Heart left ventricle (tissue), 13 donors: Measurements from ENCODE around the gene TMEM80.

ENCODE experiments used
- CTCF ChIP-seq, 12 donors: fragments of 200-600 bp; sonication (generic) in 4 of 12; IDR thresholded peaks; one replicate each; pipeline versions ENCODE4 v1.5.0 to v1.8.0; 2018 to 2022; ENCODE audit warnings: antibody characterized with exemption in 12 of 12, mild to moderate bottlenecking in 5 of 12
- POLR2A ChIP-seq, 2 donors: fragments of 450-650 bp; IDR thresholded peaks; one replicate each; pipeline ENCODE4 v1.6.1; 2017; ENCODE audit warnings: antibody characterized with exemption in 2 of 2, mild to moderate bottlenecking in 2 of 2, moderate library complexity in 2 of 2
- donor health status: ischemic (EF 13 %, LVEDD 7.1; RV severe dilation, severe dysfunction).
- donor health status: DM: no; HTN: yes; CAD: no.
- donor health status: DM: no; HTN: no; CAD: no.
- donor health status: ischemic (EF 25% LVEDD 6.9; RV normal size, moderate dysfunction).
- donor health status: ischemic (EF 25% LVEDD 5.7; RV mildly dilated, moderate dysfunction).
- donor health status: ischemic (EF 35%, LVEDD 5.7; RV mildly dilated, moderate dysfunction).
- donor health status: nonischemic (EF 11% LVEDD 7.7; RV severe dilation, severe dysfunction).
- donor health status: DM: yes; HTN: yes; CAD: no.
- donor health status: PGD.
- donor health status: ischemic (EF 29% LVEDD 5.4; RV normal size, mild dysfunction).
- donor health status: nonischemic (EF 23%, LVEDD 6.1; RV moderate dilation, normal function).

GRCh38 chr11:696955-697491, 1.4 kb downstream of the TMEM80 start:
- no peak for TF ChIP-seq CTCF (IDR thresholded peaks at IDR 0.05)
- TF ChIP-seq POLR2A (IDR thresholded peaks at IDR 0.05): no peak
